HepG2 (cell line): Measurements from ENCODE around the gene CRHR1. TPM values are rescaled to one million over a fixed set of nuclear protein-coding genes. Genes with fewer than 3 reads are reported as not detected.

Experiments
- ATF7-NPFF ChIP-seq: sonication (generic); formaldehyde crosslinking; IDR thresholded peaks from 2 replicates; pipeline ENCODE4 v1.8.1; 2023; ENCODE audit warnings: mild to moderate bottlenecking, low read depth, missing genetic modification reagents, moderate library complexity
- BATF2 ChIP-seq: sonication (generic); formaldehyde crosslinking; IDR thresholded peaks from 2 replicates; pipeline ENCODE4 v1.8.0; 2022; ENCODE audit warnings: mild to moderate bottlenecking, missing genetic modification reagents, moderate library complexity
- CEBPZ ChIP-seq: IDR thresholded peaks from 2 replicates; pipeline ENCODE4 v1.6.1; 2012; ENCODE audit warnings: low read length, improper control_type of control experiment
- ELF4 ChIP-seq: sonication (generic); formaldehyde crosslinking; IDR thresholded peaks from 2 replicates; pipeline ENCODE4 v1.5.0; 2020; ENCODE audit warnings: missing genetic modification reagents, mild to moderate bottlenecking, moderate library complexity, borderline replicate concordance
- ETV5 ChIP-seq: IDR thresholded peaks from 2 replicates; pipeline ENCODE4 v1.6.1; 2018; ENCODE audit warnings: missing biosample characterization, missing genetic modification reagents, inconsistent platforms, borderline replicate concordance
- GABPB1 ChIP-seq: IDR thresholded peaks from 2 replicates; pipeline ENCODE4 v1.6.1; 2016; ENCODE audit warnings: mild to moderate bottlenecking, missing genetic modification reagents, moderate library complexity, missing compliant biosample characterization
- HNF1B ChIP-seq: sonication (generic); formaldehyde crosslinking; IDR thresholded peaks from 2 replicates; pipeline ENCODE4 v1.5.1; 2020; ENCODE audit warnings: mild to moderate bottlenecking, moderate library complexity, missing genetic modification reagents
- JUNB ChIP-seq: sonication (generic); formaldehyde crosslinking; IDR thresholded peaks from 2 replicates; pipeline ENCODE4 v1.8.0; 2022; ENCODE audit warnings: missing genetic modification reagents, mild to moderate bottlenecking, borderline replicate concordance
- MED1 ChIP-seq: sonication (generic); formaldehyde crosslinking; IDR thresholded peaks from 2 replicates; pipeline ENCODE4 v1.4.0; 2020; ENCODE audit warnings: missing genetic modification reagents
- PAWR ChIP-seq: sonication (generic); formaldehyde crosslinking; IDR thresholded peaks from 2 replicates; pipeline ENCODE4 v1.4.0; 2020; ENCODE audit warnings: missing genetic modification reagents, mild to moderate bottlenecking, borderline replicate concordance
- RARG ChIP-seq: sonication (generic); formaldehyde crosslinking; IDR thresholded peaks from 2 replicates; pipeline ENCODE4 v1.4.0; 2020; ENCODE audit warnings: low read depth, mild to moderate bottlenecking, missing genetic modification reagents
- REXO4 ChIP-seq: sonication (generic); formaldehyde crosslinking; IDR thresholded peaks from 2 replicates; pipeline ENCODE4 v1.8.0; 2022; ENCODE audit warnings: missing genetic modification reagents, mild to moderate bottlenecking, borderline replicate concordance
- TCF7L2 ChIP-seq: IDR thresholded peaks from 2 replicates; pipeline ENCODE4 v1.6.1; 2011; ENCODE audit warnings: mild to moderate bottlenecking, low read depth, low read length, moderate library complexity
- TSC22D2 ChIP-seq: sonication (generic); formaldehyde crosslinking; IDR thresholded peaks from 2 replicates; pipeline ENCODE4 v1.5.1; 2020; ENCODE audit warnings: missing genetic modification reagents, mild to moderate bottlenecking, borderline replicate concordance
- XRCC5 ChIP-seq: fragments of 200-400 bp; formaldehyde crosslinking; optimal IDR thresholded peaks from 2 replicates; pipeline ENCODE3; 2017; ENCODE audit warnings: mild to moderate bottlenecking, low read length
- ZNF30 ChIP-seq: sonication (generic); formaldehyde crosslinking; IDR thresholded peaks from 2 replicates; pipeline ENCODE4 v1.5.0; 2020; ENCODE audit warnings: mild to moderate bottlenecking, missing genetic modification reagents
- ZNF605 ChIP-seq: sonication (generic); formaldehyde crosslinking; IDR thresholded peaks from 2 replicates; pipeline ENCODE4 v1.8.0; 2022; ENCODE audit warnings: mild to moderate bottlenecking, missing genetic modification reagents
- ZSCAN21 ChIP-seq: sonication (generic); formaldehyde crosslinking; IDR thresholded peaks from 2 replicates; pipeline ENCODE4 v1.8.0; 2022; ENCODE audit warnings: mild to moderate bottlenecking, missing genetic modification reagents, moderate library complexity, borderline replicate concordance
- polyA plus RNA-seq, 8 experiments: library from polyadenylated mRNA; depleted of rRNA in 3 of 8; stranded (reverse) in 7 of 8; unstranded in 1 of 8; fragments of >200 nt; fragmentation: Illumina TruSeq in 4 of 8; extraction: Trizol in 4 of 8; gene quantifications; 2 replicates each; pipeline versions ENCODE4 v1.2.1 to v1.2.3, GENCODE V29; 2011 to 2016; ENCODE audit warnings: low read depth in 4 of 8, missing spikeins in 1 of 8, mixed read lengths in 1 of 8; ENCODE audit not compliant: insufficient read depth in 1 of 8
- total RNA-seq, 5 experiments: library from RNA; depleted of rRNA; stranded (reverse); fragments of >200 nt; fragmentation: Illumina TruSeq; extraction: Trizol; gene quantifications; 2 replicates each; pipeline ENCODE4 v1.2.3, GENCODE V29; 2016; ENCODE audit warnings: low read depth in 1 of 5
- TF ChIP-seq, protein P1 (sequence below): sonication (generic); formaldehyde crosslinking; IDR thresholded peaks from 2 replicates; pipeline ENCODE4 v1.4.0; 2020; ENCODE audit warnings: missing genetic modification reagents, borderline replicate concordance

The CRHR1 gene
- total and polyA plus RNA-seq, 2 of the 13 experiments (the other 11 are each of a cell fraction or from before 2014, with no cell fraction given): not detected

- 0 out of 2 replicates have a peak, but pooled peaks have one; percentile 20 for TF ChIP-seq MED1 (CRISPR knock-in tag)
- no peak for TF ChIP-seq RARG (CRISPR knock-in tag)
- TF ChIP-seq ATF7-NPFF (CRISPR knock-in tag): no peak
- no peak for TF ChIP-seq CEBPZ
- TF ChIP-seq, protein P1, sequence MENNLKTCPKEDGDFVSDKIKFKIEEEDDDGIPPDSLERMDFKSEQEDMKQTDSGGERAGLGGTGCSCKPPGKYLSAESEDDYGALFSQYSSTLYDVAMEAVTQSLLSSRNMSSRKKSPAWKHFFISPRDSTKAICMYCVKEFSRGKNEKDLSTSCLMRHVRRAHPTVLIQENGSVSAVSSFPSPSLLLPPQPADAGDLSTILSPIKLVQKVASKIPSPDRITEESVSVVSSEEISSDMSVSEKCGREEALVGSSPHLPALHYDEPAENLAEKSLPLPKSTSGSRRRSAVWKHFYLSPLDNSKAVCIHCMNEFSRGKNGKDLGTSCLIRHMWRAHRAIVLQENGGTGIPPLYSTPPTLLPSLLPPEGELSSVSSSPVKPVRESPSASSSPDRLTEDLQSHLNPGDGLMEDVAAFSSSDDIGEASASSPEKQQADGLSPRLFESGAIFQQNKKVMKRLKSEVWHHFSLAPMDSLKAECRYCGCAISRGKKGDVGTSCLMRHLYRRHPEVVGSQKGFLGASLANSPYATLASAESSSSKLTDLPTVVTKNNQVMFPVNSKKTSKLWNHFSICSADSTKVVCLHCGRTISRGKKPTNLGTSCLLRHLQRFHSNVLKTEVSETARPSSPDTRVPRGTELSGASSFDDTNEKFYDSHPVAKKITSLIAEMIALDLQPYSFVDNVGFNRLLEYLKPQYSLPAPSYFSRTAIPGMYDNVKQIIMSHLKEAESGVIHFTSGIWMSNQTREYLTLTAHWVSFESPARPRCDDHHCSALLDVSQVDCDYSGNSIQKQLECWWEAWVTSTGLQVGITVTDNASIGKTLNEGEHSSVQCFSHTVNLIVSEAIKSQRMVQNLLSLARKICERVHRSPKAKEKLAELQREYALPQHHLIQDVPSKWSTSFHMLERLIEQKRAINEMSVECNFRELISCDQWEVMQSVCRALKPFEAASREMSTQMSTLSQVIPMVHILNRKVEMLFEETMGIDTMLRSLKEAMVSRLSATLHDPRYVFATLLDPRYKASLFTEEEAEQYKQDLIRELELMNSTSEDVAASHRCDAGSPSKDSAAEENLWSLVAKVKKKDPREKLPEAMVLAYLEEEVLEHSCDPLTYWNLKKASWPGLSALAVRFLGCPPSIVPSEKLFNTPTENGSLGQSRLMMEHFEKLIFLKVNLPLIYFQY (CRISPR knock-in tag): peak; percentile 84; the same call in 1 of the 2 replicates
- 0 out of 2 replicates have a peak, but pooled peaks have one; percentile 48 for TF ChIP-seq HNF1B
- TF ChIP-seq JUNB (CRISPR knock-in tag): no peak
- TF ChIP-seq GABPB1: no peak
- TF ChIP-seq REXO4 (CRISPR knock-in tag): no peak
- peak; percentile 40; the same call in 1 of the 2 replicates for TF ChIP-seq ETV5
- TF ChIP-seq TSC22D2 (CRISPR knock-in tag): peak; percentile 98
- TF ChIP-seq ZNF605 (CRISPR knock-in tag): 0 out of 2 replicates have a peak, but pooled peaks have one; percentile 35
- no peak for TF ChIP-seq ZSCAN21 (CRISPR knock-in tag)
- TF ChIP-seq PAWR (CRISPR knock-in tag): no peak
- no peak for TF ChIP-seq TCF7L2
- no peak for TF ChIP-seq BATF2
- no peak for TF ChIP-seq ZNF30 (CRISPR knock-in tag)
- 0 out of 2 replicates have a peak, but pooled peaks have one; percentile 56 for TF ChIP-seq ELF4 (CRISPR knock-in tag)
- TF ChIP-seq XRCC5: peak; percentile 78
These were observed 74.0 kb downstream of the CRHR1 start (continued) for GRCh38 chr17:45857977-45858708.
